Esophagus mucosa (tissue), 1 donor: Measurements from ENCODE around the gene SDR39U1. TPM values are rescaled to one million over a fixed set of nuclear protein-coding genes. Genes with fewer than 3 reads are reported as not detected.
"Not testable (repeated sequence)": the region's sequence is repeated elsewhere in the genome, so short reads cannot be mapped to it uniquely, and the experiment has no call there.

Source experiments
- ATAC-seq: fragments of 200-7000 bp; cut with Tn5 transposase; one replicate; pipeline ENCODE4 v1.9.1; 2020
- total RNA-seq: library from RNA; stranded (reverse); gene quantifications from one replicate; pipeline ENCODE4 v1.2.4, GENCODE V29; 2023
- donor health status: DM: yes; HTN: yes; CAD: no.

The SDR39U1 gene, protein sequence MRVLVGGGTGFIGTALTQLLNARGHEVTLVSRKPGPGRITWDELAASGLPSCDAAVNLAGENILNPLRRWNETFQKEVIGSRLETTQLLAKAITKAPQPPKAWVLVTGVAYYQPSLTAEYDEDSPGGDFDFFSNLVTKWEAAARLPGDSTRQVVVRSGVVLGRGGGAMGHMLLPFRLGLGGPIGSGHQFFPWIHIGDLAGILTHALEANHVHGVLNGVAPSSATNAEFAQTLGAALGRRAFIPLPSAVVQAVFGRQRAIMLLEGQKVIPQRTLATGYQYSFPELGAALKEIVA
- 23.8 TPM for total RNA-seq

- ATAC-seq = peak; percentile 92
These were observed at the start of gene SDR39U1 for GRCh38 chr14:24442240-24443052. Gene SDR39U1 (minus strand): TSS chr14:24442776. CDS start chr14:24442769, 7 bp downstream.

DNA sequence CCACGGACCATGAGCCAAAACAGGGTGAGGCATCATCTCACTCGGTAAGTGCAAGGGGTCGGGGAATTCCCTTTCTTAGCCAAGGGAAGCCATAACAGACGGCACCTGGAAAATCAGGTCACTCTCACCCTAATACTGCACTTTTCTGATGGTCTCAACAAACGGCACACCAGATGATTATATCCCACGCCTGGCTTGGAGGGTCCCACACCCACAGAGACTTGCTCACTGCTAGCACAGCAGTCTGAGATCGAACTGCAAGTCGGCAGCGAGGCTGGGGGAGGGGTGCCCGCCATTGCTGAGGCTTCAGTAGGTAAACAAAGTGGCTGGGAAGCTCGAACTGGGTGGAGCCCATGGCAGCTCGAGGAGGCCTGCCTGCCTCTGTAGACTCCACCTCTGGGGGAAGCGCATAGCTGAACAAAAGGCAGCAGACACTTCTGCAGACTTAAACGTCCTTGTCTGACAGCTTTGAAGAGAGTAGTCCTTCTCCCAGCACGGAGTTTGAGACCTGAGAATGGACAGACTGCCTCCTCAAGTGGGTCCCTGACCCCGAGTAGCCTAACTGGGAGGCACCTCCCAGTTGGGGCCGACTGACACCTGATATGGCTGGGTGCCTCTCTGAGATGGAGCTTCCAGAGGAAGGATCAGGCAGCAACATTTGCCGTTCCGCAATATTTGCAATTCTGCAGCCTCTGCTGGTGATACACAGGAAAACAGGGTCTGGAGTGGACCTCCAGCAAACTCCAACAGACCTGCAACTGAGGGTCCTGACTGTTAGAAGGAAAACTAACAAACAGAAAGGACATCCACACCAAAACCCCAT lies 49.2 kb upstream of the SDR39U1 start:
- not testable (repeated sequence) for ATAC-seq

DNA sequence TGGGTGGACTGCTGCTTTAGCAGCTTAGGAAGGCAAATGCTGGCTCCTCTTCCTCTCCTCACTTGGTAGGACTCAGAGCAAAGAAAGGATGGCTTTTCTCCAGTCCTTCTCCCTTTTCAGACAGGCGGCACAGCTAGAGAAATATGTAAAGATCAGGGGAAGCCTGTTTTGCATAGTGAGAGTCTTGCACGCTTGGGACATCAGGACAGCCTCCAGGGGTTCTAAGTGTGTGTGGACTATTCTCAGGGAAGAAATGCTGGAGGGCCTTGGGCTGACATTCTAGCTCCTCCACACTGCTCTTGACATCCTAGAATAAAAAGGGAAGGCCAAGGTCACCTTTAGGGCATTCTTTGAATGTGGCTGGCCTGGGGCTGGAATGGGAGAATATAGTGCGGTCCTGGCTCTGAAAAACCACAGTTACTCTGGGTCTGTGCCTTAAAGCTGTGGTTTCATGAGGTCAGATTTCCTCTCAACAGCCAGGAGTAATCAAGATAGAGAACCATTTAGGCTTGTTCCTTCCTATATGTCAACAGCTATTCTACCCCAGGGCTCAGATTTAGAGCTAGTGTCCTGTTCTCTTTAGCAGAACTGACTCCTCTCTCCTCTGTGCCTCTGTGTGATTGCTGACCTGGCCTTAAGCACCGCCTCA lies 41.2 kb upstream of the SDR39U1 start:
- no peak for ATAC-seq

DNA sequence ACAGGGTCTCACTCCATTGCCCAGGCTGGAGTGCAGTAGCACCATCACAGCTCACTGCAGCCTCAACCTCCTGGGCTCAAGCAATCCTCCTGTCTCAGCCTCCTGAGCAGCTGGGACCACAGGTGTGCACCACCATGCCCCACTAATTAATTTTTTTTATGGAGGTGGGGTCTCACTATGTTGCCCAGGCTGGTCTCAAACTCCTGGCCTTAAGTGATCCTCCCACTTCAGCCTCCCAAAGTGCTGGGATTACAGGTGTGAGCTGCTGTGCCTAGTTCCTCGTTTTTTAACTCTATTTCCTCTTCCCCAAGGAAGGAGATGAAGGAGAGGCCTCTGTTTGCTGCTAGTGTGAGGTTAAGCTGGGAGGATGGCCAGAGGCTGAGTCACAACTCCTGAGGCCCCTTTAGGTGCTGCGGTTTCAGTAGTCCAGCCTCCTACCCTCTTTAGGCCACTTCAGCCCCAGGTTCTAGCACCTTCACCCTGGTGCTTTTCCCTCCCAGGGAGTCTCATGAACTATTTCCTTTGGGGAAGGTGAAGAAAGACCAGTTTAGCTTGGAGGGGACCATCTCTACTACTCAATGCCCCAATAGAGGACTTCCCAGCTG lies 40.2 kb upstream of the SDR39U1 start:
- not testable (repeated sequence) for ATAC-seq

- ATAC-seq = peak; percentile 60
These were observed 39.2 kb upstream of the SDR39U1 start for GRCh38 chr14:24481622-24482324.

GRCh38 chr14:24479999-24480398 lies 37.4 kb upstream of the SDR39U1 start:
- not testable (repeated sequence) for ATAC-seq

- no peak for ATAC-seq
These were observed 32.7 kb upstream of the SDR39U1 start for GRCh38 chr14:24475261-24475660.

DNA sequence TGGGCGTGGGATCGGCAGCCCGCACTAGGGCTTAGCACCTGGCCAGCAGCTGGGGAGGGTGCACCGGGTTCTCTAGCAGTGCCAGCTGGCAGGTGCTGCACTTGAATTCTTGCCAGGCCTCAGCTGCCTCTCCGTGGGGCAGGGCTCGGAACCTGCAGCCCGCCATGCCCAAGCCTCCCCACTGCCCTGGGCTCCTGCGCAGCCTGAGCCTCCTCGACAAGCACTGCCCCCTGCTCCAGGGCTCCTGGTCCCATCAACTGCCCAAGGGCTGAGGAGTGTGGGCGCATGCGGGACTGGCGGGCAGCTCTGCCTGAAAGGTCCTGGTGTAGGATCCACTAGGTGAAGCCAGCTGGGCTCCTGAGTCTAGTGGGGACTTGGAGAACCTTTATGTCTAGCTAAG lies 30.6 kb upstream of the SDR39U1 start:
- ATAC-seq = no peak

DNA sequence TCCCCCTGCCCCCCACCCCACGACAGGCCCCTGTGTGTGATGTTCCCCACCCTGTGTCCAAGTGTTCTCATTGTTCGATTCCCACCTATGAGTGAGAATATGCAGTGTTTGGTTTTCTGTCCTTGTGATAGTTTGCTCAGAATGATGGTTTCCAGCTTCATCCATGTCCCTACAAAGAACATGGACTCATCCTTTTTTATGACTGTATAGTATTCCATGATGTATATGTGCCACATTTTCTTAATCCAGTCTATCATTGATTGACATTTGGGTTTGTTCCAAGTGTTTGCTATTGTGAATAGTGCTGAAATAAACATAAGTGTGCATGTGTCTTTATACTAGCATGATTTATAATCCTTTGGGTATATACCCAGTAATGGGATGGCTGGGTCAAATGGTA lies 27.9 kb upstream of the SDR39U1 start:
- not testable (repeated sequence) for ATAC-seq

- no peak for ATAC-seq
These were observed 23.2 kb upstream of the SDR39U1 start for GRCh38 chr14:24465805-24466204.

DNA sequence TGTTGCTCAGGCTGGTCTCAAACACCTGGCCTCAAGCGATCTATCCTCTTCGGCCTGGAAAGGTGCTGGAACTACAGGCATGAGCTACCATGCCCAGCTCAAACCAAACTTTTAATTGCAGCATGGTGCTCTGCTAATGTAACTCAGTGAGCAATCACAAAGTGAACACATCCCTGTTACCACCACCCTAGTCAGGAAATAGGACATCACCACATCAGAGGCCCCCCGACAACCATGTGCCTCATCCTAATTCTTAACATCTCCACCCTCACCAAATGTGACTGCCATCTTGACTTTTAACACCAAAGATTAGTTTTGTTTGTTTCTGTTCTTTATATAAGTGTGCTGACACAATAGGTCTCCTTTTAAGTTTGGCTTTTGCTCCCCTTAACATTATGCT lies 22.8 kb upstream of the SDR39U1 start:
- ATAC-seq = no peak

DNA sequence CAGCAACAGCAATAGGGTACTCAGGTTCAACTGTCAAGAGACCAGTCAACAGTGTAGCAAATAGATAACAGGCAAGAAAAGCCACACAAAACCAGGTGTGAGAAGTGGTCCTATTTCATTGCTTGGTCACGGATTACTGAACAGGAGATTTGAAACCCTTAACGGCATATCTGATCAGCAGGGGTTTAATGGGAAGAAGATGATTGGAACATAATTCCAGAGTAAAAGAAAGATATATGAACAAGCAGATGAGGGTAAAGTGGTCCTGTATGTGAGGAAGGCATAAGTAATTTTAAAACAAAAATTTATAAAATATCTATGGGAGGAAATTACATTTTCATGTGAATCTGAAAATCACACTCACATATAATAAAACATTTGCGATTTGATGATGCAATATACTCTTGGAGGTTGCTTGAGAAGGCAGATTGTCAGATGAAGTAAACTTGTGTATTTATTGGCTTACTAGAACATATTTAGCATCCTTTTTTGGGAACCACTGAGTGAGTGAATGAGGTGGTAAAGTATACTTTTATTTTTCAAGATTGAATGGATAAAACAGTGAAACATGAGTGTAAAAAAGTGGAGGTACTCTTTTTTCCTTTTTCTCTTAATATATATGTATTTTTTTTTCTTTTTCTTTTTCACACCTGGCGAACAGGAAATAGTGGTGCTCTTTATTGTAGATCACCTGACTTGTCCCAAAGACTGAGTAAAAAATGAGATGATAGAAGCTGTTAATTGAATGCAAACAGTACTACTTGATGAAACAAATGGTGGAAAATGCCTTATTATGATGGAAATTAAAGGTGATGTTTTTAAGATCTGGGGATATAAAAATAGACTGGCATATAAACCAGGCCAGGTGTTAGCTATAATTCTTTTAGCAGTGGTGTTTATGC lies 21.6 kb upstream of the SDR39U1 start:
- no peak for ATAC-seq

DNA sequence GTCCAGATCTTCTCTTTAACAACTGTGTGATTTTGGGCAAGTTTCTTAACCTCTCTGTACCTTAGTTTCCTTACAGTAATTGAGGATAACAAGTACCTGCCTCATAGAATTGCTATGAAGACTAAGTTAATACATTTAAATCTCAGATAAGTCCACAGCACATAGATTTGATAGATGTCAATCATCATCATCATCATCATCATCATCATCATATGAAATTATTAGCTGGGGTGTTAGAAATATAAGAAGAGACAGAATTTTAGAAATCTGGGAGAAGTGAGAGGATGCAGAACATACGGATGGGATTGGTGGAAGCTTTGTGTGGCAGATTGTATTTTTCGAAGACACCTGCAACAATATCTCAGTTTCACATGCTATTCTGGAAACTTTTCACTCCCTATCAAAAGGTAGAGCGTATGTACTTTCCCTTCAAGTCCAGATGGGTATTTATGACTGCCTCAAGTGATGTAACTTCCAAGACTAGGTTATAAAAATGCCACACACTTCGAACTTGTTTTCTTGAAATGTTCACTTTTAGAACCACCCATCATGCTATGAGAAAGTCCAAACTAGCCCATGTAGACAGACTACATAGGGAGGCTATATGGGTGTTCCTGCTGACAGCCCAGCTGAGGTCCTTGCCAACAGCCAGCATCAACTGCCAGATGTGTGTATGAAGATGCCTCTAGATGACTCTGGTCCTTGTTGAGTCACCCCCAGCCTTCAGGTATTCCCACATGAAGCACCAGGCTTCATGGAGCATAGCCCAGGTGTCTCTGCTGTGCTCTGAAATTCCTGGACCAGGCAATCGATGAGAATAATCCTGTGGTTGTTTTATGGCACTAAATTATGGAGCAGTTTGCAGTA lies 20.7 kb upstream of the SDR39U1 start:
- ATAC-seq = no peak

GRCh38 chr14:24461336-24461735 lies 18.8 kb upstream of the SDR39U1 start:
- ATAC-seq = peak; percentile 43

- ATAC-seq = no peak
These were observed 16.8 kb upstream of the SDR39U1 start for GRCh38 chr14:24459331-24459730.

DNA sequence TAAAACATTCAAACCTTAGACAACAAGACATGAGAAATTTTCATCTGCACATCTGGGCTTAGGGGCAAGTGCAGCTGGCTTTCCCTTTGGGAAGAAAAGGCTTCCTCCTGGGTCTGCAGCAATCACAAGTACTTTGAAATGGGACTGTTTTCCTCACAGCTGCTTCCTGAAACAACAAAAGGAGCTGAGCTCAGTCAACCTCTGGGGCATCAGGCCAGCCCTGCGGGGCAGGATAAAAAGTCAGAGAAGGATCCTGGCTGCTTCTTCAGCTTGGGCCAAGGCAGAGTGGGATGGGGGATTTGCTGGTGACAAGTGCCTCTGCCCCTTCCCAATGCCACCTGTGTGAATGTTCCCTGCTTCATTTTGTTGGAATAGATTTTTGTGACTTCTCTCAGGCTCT lies 16.2 kb upstream of the SDR39U1 start:
- ATAC-seq = no peak

- ATAC-seq = no peak
These were observed 14.4 kb upstream of the SDR39U1 start for GRCh38 chr14:24456980-24457379.

DNA sequence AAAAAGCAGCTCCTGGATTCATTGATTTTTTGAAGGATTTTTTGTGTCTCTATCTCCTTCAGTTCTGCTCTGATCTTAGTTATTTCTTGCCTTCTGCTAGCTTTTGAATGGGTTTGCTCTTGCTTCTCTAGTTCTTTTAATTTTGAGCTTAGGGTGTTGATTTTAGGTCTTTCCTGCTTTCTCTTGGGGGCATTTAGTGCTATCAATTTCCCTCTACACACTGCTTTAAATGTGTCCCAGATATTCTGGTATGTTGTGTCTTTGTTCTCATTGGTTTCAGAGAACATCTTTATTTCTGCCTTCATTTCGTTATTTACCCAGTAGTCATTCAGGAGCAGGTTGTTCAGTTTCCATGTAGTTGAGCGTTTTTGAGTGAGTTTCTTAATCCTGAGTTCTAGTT lies 8.3 kb upstream of the SDR39U1 start:
- not testable (repeated sequence) for ATAC-seq

GRCh38 chr14:24443053-24443665 lies 583 bp upstream of the SDR39U1 start:
- no peak for ATAC-seq
